Loucy (cell line): Measurements from ENCODE around the gene NDUFS4.
"Not testable (repeated sequence)": the region's sequence is repeated elsewhere in the genome, so short reads cannot be mapped to it uniquely, and the experiment has no call there.

Source experiments
- H2AFZ ChIP-seq: fragments of 200-600 bp; sonication (generic); 2 replicates; pipeline ENCODE4 v1.6.0; 2016; ENCODE audit warnings: antibody characterized with exemption, mild to moderate bottlenecking, low read length, moderate library complexity
- H3F3A ChIP-seq: fragments of 200-600 bp; 2 replicates; pipeline ENCODE4 v1.6.0; 2016; ENCODE audit warnings: antibody characterized with exemption, low read depth, mild to moderate bottlenecking
- H3K27me3 ChIP-seq: fragments of 200-600 bp; sonication (generic); 2 replicates; pipeline ENCODE4 v1.6.1; 2014; ENCODE audit warnings: low read length, mild to moderate bottlenecking; ENCODE audit not compliant: insufficient read depth, poor library complexity, severe bottlenecking
- H3K36me3 ChIP-seq: fragments of 200-600 bp; sonication (generic); 2 replicates; pipeline ENCODE4 v1.6.1; 2016; ENCODE audit warnings: low read length; ENCODE audit not compliant: insufficient read depth
- H3K4me1 ChIP-seq: fragments of 200-600 bp; sonication (generic); 2 replicates; pipeline ENCODE4 v1.5.1; 2014; ENCODE audit warnings: low read length, mild to moderate bottlenecking; ENCODE audit not compliant: insufficient read depth, poor library complexity, severe bottlenecking
- H3K4me2 ChIP-seq: fragments of 200-600 bp; sonication (generic); 2 replicates; pipeline ENCODE4 v1.6.0; 2014; ENCODE audit warnings: antibody characterized with exemption, low read length, low read depth, mild to moderate bottlenecking; ENCODE audit not compliant: poor library complexity, severe bottlenecking
- H3K4me3 ChIP-seq: fragments of 200-600 bp; sonication (generic); 2 replicates; pipeline ENCODE4 v1.5.1; 2014; ENCODE audit warnings: low read length, mild to moderate bottlenecking, mixed read lengths; ENCODE audit not compliant: poor library complexity, severe bottlenecking
- H3K79me2 ChIP-seq: fragments of 200-600 bp; sonication (generic); 2 replicates; pipeline ENCODE4 v1.6.1; 2014; ENCODE audit warnings: low read length; ENCODE audit not compliant: insufficient read depth
- H3K9ac ChIP-seq: fragments of 200-600 bp; sonication (generic); 2 replicates; pipeline ENCODE4 v1.6.0; 2014; ENCODE audit warnings: mild to moderate bottlenecking, low read depth, low read length, moderate library complexity; ENCODE audit not compliant: poor library complexity, severe bottlenecking
- H3K9me2 ChIP-seq: fragments of 200-600 bp; sonication (generic); replicated peaks from 2 replicates; pipeline ENCODE4 v1.6.1; 2016; ENCODE audit warnings: low read depth, low read length, mixed read lengths
- H3K9me3 ChIP-seq: fragments of 200-600 bp; sonication (generic); 2 replicates; pipeline ENCODE4 v1.6.1; 2014; ENCODE audit warnings: mild to moderate bottlenecking, antibody characterized with exemption, low read length, low read depth; ENCODE audit not compliant: insufficient read depth
- H4K20me1 ChIP-seq: fragments of 200-600 bp; sonication (generic); 2 replicates; pipeline ENCODE4 v1.6.0; 2014; ENCODE audit warnings: antibody characterized with exemption, low read length, mild to moderate bottlenecking; ENCODE audit not compliant: insufficient read depth, poor library complexity, severe bottlenecking
- EZH2phosphoT487 ChIP-seq: fragments of 200-600 bp; IDR thresholded peaks from 2 replicates; pipeline ENCODE4 v1.6.1; 2018; ENCODE audit warnings: antibody characterized with exemption, mild to moderate bottlenecking, moderate library complexity, borderline replicate concordance
- TF ChIP-seq, protein P1 (sequence below): fragments of 200-600 bp; sonication (generic); conservative IDR thresholded peaks from 2 replicates; pipeline ENCODE4 v1.5.1; 2014; ENCODE audit warnings: mild to moderate bottlenecking, antibody characterized with exemption, low read length

The NDUFS4 gene

DNA sequence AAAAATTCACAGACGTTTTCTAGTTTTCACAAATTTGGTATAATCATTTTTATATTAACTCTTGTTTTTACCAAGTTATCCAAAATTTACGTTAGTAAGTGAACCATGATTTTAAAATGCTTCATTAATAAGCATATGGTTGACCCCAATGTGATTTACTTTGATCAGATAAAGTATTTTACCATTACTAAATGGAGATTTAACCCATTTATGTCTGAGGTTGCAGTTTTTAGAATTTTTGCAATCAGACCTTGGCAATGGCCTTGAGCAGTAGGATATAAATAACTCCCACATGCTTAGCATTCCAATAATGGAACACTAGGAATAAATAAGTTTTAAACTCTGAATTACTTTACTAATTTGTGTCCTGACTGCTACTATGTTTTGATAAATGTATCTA is 84.6 kb downstream of the NDUFS4 start:
- Histone ChIP-seq H2AFZ (no peak overlapping the region), H3K4me1 (peaks cover 34% of the 10 kb centered on the region), H3K9me2 (no peaks in the 10 kb centered on the region), H3F3A (no peaks in the 10 kb centered on the region), H3K9me3 (no peaks in the 10 kb centered on the region), H3K9ac (no peak overlapping the region), H4K20me1 (peaks cover 6% of the 10 kb centered on the region), H3K4me2 (no peak overlapping the region), H3K27me3 (no peaks in the 10 kb centered on the region), H3K4me3 (no peak overlapping the region), H3K36me3 (peaks cover 18% of the 10 kb centered on the region), H3K79me2 (no peaks in the 10 kb centered on the region)
- TF ChIP-seq, protein P1, sequence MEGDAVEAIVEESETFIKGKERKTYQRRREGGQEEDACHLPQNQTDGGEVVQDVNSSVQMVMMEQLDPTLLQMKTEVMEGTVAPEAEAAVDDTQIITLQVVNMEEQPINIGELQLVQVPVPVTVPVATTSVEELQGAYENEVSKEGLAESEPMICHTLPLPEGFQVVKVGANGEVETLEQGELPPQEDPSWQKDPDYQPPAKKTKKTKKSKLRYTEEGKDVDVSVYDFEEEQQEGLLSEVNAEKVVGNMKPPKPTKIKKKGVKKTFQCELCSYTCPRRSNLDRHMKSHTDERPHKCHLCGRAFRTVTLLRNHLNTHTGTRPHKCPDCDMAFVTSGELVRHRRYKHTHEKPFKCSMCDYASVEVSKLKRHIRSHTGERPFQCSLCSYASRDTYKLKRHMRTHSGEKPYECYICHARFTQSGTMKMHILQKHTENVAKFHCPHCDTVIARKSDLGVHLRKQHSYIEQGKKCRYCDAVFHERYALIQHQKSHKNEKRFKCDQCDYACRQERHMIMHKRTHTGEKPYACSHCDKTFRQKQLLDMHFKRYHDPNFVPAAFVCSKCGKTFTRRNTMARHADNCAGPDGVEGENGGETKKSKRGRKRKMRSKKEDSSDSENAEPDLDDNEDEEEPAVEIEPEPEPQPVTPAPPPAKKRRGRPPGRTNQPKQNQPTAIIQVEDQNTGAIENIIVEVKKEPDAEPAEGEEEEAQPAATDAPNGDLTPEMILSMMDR, result no peak
- no peak for TF ChIP-seq EZH2phosphoT487

DNA sequence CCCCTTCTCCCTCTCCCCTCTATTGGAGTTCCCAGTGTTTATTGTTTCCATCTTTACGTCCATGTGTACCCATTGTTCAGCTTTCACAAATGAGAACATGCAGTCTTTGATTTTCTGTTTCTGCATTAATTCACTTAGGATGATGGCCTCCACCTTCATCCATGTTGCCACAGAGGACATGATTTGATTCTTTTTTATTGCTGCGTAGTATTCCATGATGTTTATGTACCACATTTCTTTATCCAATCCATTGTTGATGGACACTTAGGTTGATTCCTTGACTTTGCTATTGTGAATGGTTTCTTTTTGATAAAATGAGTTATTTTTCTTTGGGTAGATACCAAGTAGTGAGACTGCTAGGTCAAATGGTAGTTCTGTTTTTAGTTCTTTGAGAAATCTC is 88.9 kb downstream of the NDUFS4 start:
- Histone ChIP-seq H2AFZ (no peak overlapping the region), H3K9me2 (no peaks in the 10 kb centered on the region), H3K9me3 (no peaks in the 10 kb centered on the region), H3K79me2 (no peaks in the 10 kb centered on the region), H3F3A (no peaks in the 10 kb centered on the region), H3K4me3 (no peak overlapping the region), H3K36me3 (peaks cover 24% of the 10 kb centered on the region), H3K4me1 (peaks cover 7% of the 10 kb centered on the region), H3K9ac (no peak overlapping the region), H4K20me1 (no peaks in the 10 kb centered on the region), H3K4me2 (no peak overlapping the region), H3K27me3 (no peaks in the 10 kb centered on the region)
- TF ChIP-seq EZH2phosphoT487, result no peak
- TF ChIP-seq, protein P1, result no peak

DNA sequence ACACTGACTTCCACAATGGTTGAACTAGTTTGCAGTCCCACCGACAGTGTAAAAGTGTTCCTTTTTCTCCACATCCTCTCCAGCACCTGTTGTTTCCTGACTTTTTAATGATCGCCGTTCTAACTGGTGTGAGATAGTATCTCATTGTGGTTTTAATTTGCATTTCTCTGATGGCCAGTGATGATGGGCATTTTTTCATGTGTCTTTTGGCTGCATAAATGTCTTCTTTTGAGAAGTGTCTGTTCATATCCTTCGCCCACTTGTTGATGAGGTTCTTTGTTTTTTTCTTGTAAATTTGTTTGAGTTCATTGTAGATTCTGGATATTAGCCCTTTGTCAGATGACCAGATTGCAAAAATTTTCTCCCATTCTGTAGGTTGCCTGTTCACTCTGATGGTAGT is 100.1 kb downstream of the NDUFS4 start:
- not testable (repeated sequence) for H3F3A ChIP-seq, H3K36me3 ChIP-seq, H3K4me2 ChIP-seq, H4K20me1 ChIP-seq, H3K9ac ChIP-seq, H3K4me3 ChIP-seq, H3K9me3 ChIP-seq, H3K9me2 ChIP-seq, H2AFZ ChIP-seq, H3K27me3 ChIP-seq, H3K79me2 ChIP-seq, H3K4me1 ChIP-seq

DNA sequence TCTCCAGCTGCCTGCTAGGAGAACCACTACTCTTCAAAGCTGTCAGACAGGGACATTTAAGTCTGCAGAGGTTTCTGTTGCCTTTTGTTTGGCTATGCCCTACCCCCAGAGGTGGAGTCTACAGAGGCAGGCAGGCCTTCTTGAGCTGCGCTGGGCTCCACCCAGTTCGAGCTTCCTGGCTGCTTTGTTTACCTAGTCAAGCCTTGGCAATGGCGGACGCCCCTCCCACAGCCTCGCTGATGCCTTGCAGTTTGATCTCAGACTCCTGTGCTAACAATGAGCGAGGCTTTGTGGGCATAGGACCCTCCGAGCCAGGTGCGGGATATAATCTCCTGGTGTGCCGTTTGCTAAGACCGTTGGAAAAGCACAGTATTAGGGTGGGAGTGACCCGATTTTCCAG is 104.9 kb downstream of the NDUFS4 start:
- H2AFZ ChIP-seq, H3K9ac ChIP-seq, H3K4me1 ChIP-seq, H3F3A ChIP-seq, H3K4me3 ChIP-seq, H3K79me2 ChIP-seq, H4K20me1 ChIP-seq, H3K4me2 ChIP-seq, H3K9me2 ChIP-seq, H3K27me3 ChIP-seq, H3K9me3 ChIP-seq: not testable (repeated sequence)
- H3K36me3 ChIP-seq, result peaks cover 19% of the 10 kb centered on the region
